SKM-1 (cell line): Measurements from ENCODE around the gene XNDC1N.
"Not testable (repeated sequence)": the region's sequence is repeated elsewhere in the genome, so short reads cannot be mapped to it uniquely, and the experiment has no call there.

ENCODE experiments used
- DNase-seq: peaks from one replicate; lab custom pipeline; 2025; ENCODE audit not compliant: unreplicated experiment; lab: John Stamatoyannopoulos, UW

Gene XNDC1N

GRCh38 chr11:71933141-71933933, 4.9 kb upstream of the XNDC1N start:
- DNase-seq, result no peak

GRCh38 chr11:71931245-71931602, 2.8 kb upstream of the XNDC1N start:
- no peak for DNase-seq

GRCh38 chr11:71930556-71931244, 2.3 kb upstream of the XNDC1N start:
- DNase-seq, result no peak

- DNase-seq, result no peak
Measured at GRCh38 chr11:71929491-71929890, 1.1 kb upstream of the XNDC1N start.

- peak; percentile 94 for DNase-seq
Measured at GRCh38 chr11:71928737-71929443, 496 bp upstream of the XNDC1N start, which contains the start of gene RNF121. TSS of gene RNF121 (plus strand) at chr11:71929046. CDS start at chr11:71929062, 16 bp downstream.

- DNase-seq, result no peak
Measured at GRCh38 chr11:71917646-71918140, 10.7 kb downstream of the XNDC1N start.

GRCh38 chr11:71914617-71915189, 13.7 kb downstream of the XNDC1N start:
- DNase-seq, result no peak

GRCh38 chr11:71913756-71914526, 14.5 kb downstream of the XNDC1N start:
- no peak for DNase-seq

- not testable (repeated sequence) for DNase-seq
Measured at GRCh38 chr11:71911986-71912340, 16.4 kb downstream of the XNDC1N start.

- DNase-seq, result not testable (repeated sequence)
Measured at GRCh38 chr11:71911321-71911985, 16.9 kb downstream of the XNDC1N start.

GRCh38 chr11:71910775-71911174, 17.6 kb downstream of the XNDC1N start:
- DNase-seq, result not testable (repeated sequence)

GRCh38 chr11:71908218-71908617, 20.2 kb downstream of the XNDC1N start:
- no peak for DNase-seq

- DNase-seq, result not testable (repeated sequence)
Measured at GRCh38 chr11:71901137-71901536, 27.3 kb downstream of the XNDC1N start.

- no peak for DNase-seq
Measured at GRCh38 chr11:71895961-71896360, 32.4 kb downstream of the XNDC1N start.

- DNase-seq, result not testable (repeated sequence)
Measured at GRCh38 chr11:71889181-71889872, 39.1 kb downstream of the XNDC1N start.

GRCh38 chr11:71888335-71889010, 39.9 kb downstream of the XNDC1N start:
- DNase-seq, result not testable (repeated sequence)

- DNase-seq, result not testable (repeated sequence)
Measured at GRCh38 chr11:71885806-71886205, 42.6 kb downstream of the XNDC1N start.
